NCI-H2196 (cell line): ENCODE results near the gene ULK4.
"Not testable (repeated sequence)": the region's sequence is repeated elsewhere in the genome, so short reads cannot be mapped to it uniquely, and the experiment has no call there.

Experiments used
- DNase-seq: peaks from one replicate; lab custom pipeline; 2025; ENCODE audit not compliant: unreplicated experiment; lab: John Stamatoyannopoulos, UW

The ULK4 gene

GRCh38 chr3:41960826-41961750, 815 bp downstream of the ULK4 start:
- peak; percentile 26 for DNase-seq

GRCh38 chr3:41956574-41956973, 5.3 kb downstream of the ULK4 start:
- DNase-seq: no peak

DNA sequence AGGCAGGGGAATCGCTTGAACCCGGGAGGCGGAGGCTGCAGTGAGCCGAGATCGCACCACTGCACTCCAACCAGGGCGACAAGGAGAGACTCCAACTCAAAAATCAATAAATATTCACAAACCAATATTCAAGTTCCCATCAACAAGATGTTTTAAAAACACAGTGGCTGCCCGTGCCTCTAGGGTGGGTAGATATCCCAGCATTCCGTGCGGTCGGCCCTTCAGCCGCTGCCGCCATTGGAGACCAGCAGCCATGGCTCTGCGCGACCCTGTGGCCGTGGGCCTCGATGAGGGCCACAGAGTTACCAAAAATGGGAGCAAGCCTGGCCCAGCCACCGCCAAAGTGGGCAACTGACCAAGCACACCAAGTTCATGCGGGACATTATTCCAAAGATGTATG, 6.7 kb downstream of the ULK4 start:
- DNase-seq: no peak

DNA sequence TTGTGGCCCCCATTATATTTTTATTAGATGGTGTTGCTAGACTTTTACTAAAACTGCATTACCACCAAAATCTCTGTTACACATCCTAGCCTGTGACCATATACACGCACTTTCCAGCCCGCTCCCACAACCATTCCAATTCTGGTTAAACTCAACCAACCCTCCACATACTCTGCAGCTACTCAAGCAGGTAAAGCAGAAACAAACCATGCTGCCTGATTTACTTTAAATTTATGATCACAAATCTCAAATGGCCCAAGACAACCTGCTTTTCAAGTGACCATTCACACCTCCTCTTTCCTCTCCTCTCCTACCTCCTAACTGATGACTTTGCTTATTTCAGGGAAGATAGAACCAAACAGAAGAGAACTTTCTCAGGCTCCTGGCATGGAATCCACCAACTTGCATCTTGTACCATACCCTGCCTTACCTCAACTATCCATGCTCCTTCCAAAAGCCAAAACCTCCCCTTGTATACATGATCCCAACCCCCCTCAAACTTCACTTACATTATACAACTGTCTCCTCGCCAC, 18.5 kb downstream of the ULK4 start:
- no peak for DNase-seq

- DNase-seq: no peak
Measured at GRCh38 chr3:41940393-41940792, 21.5 kb downstream of the ULK4 start.

GRCh38 chr3:41936384-41936783, 25.5 kb downstream of the ULK4 start:
- DNase-seq: no peak

GRCh38 chr3:41933154-41933676, 28.7 kb downstream of the ULK4 start:
- DNase-seq: no peak

DNA sequence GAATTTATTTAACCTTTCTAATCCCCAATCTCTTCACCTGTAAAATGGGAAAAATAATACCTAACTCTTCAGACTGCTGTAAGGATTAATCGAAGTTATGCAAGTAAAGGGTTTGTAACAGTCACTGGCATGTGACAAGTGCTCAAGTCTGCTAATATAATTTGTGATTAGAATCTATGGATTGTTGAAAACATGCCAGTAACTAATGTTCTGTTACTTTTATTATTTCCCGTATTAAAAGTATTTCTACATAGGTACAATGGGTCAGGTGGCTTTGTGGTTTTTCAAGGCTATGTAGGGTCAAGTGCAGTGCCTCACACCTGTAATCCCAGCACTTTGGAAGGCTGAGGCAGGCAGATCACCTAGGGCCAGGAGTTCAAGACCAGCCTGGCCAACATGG, 29.4 kb downstream of the ULK4 start:
- no peak for DNase-seq

DNA sequence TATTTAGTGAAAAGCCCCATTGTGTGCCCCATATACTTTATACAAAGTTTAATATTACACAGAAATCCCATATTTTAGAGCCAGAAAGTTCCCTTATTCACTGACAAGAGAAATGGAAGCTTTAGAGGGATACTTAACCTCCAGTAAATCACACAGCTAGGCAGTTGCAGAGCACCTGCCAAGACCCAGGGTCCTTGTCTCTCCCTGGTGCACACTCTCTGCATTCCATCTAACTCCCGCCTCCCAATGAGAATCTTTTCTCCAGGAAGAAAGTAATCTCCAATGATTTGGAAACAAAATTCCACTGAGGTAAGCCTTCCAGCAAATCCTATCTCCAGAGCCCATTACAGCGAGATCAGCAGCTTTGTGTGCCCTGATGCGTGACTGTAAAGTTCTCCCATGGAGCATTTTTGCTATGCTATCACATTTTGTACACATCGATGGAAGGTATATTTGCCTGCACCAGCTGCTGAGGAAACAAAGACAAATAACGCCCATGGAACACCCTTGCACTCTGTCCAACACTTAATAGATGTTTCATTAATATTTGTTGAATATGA, 41.4 kb downstream of the ULK4 start:
- no peak for DNase-seq

DNA sequence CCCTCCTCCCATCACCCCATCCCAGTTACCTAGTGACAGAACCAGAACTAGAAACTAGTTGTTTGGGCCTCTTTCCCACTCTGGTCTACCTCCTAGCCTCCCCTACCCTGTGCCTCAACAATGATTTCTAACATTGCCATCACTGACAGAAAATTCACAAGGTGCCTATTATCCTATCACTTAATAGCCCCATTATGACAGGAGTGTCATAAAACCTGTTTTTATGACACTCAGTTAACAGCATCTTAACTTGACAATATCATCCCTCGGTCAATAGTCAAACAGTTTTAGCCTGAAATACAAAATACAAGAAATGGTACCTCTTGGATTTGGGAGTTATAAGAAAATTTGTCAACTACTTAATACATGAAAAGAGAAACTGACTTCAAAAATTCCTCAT, 46.5 kb downstream of the ULK4 start:
- DNase-seq: no peak

- no peak for DNase-seq
Measured at GRCh38 chr3:41912280-41912679, 49.6 kb downstream of the ULK4 start.

DNA sequence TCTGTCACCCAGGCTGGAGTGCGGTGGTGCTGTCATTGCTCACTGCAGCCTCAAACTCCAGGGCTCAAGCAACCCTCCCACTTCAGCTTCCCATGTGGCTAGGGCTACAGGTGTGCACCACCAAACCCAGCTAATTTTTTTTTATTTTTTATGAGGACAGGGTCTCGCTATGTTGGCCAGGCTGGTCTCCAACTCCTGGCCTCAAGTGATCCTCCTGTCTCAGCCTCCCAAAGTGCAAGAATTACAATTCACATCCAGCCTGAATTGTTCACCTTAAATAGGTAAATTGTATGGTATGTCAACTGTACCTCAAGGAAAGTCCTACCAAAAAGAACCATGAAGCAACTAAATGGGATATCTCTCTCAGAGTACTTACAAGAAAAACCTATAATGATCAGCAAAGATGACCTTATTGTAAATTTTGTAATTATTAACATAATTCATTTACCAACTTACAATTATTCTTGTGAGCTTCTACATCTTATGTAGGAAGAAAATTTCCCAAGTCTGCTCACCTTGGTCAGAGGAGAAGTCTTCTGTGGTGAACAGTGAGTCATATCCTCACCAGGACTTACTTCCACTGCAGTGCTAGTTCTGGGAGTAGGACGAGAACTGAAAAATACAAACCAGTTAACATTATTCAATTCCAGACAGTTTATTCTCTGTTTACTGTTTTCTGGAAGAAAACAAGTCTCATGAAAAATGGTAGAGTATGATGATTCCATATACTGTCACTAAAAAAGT, 54.4 kb downstream of the ULK4 start:
- DNase-seq: no peak

DNA sequence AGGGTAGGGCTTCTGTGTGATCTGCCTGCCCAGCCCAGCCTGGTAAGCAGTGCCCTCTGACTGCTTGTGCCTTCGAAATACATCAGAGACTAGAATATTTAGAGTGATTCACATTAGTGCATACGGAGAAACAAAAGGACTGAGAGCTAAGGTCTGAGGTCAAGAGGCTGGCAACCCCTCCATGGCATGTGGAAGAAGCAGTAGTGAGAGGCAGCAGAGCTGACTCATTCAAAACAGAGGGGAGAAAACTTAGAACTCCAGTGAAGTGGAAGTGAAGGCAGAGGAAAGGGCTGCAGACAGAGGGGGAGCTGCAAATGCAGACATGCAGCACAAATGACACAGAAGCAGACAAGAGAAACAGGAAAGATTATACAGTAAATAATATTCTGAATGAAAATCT, 61.6 kb downstream of the ULK4 start:
- DNase-seq: peak; percentile 1

DNA sequence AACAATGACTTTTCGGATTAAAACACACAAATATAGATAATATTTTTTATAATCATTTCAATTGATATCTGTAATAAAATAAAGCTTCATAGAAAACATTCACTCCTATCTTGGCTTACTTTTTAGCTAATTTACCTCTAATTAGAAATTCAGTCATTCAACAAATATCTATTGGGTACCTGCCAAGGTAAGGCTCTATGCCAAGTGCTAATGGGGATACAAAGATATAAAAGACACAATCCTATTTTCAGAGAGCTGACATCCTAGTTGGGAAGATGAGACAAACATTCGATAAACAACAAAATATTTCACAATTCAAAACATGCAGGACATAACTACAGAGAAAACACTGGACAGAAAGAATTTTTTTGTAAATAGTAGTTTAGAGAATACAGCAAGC, 63.3 kb downstream of the ULK4 start:
- DNase-seq: peak; percentile 0

GRCh38 chr3:41893977-41894376, 67.9 kb downstream of the ULK4 start:
- DNase-seq: peak; percentile 10

GRCh38 chr3:41888368-41889076, 73.4 kb downstream of the ULK4 start:
- no peak for DNase-seq

DNA sequence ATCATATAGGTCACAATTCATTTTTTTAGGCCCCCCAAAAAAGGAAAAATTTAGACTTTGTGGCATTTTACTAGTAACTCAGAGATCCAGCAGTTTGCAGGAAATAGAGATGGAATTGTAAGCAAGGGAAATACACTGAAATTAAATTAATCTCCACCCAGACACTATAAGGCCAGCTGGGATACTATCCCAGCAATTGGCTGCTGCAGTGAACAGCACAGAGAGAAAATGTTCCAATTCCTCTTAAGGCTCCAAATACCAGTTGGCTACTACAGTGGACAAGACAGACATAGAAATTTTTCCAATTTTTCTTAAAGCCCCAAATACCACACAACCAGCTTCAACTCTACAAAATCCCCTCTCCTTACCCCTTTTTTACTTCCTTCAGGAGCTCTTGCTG, 78.9 kb downstream of the ULK4 start:
- DNase-seq: no peak

GRCh38 chr3:41881233-41881821, 80.6 kb downstream of the ULK4 start:
- DNase-seq: peak; percentile 36

- DNase-seq: no peak
Measured at GRCh38 chr3:41880387-41880786, 81.5 kb downstream of the ULK4 start.

- not testable (repeated sequence) for DNase-seq
Measured at GRCh38 chr3:41877741-41878140, 84.2 kb downstream of the ULK4 start.
